Activated CD4-positive, alpha-beta T cell treated with anti-CD3 and anti-CD28 coated beads for 4 hours (primary cell): ENCODE measurements around the gene PSMF1.
A peak's percentile ranks its signal among the peaks of the same experiment; 100 is the strongest.

Source experiments
- DNase-seq, 2 donors: peaks; one replicate each; pipeline ENCODE4 v3.0.0-alpha.2; 2020

PSMF1 gene, protein sequence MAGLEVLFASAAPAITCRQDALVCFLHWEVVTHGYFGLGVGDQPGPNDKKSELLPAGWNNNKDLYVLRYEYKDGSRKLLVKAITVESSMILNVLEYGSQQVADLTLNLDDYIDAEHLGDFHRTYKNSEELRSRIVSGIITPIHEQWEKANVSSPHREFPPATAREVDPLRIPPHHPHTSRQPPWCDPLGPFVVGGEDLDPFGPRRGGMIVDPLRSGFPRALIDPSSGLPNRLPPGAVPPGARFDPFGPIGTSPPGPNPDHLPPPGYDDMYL

DNA sequence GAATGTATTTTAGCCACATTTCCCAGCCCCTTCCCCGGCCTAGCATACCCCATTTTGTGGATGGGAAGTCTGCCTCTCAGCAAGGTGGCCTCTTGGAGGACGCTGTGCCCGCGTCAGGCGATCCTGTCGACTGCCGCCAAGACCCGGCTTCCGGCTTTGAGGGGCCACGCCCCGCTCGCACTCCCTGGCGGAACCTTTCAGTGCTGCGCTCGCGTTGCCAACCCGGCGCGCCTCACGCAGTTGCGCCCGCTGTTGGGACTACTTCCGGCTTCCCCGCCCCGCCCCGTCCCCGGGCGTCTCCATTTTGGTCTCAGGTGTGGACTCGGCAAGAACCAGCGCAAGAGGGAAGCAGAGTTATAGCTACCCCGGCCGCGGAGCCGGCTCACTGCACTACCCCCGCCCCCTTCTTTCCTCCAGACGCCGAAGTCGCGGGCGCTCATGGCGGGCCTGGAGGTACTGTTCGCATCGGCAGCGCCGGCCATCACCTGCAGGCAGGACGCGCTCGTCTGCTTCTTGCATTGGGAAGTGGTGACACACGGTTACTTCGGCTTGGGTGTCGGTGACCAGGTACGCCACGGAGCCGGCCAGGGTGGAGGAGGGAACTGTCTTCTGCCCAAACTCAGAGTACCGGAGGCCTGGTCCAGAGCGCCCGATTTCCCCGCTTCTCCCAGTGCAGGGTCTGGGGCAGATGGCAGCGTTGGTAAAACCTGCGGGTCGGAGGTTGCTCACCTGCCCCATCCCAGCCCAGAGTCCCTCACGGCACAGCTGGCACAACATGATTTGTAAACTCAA lies at the start of gene PSMF1:
TSS of gene PSMF1 (plus strand) at position 267 of the 792 bp plus-strand sequence. CDS start at position 439, 172 bp downstream.
- peak; percentile 93 for DNase-seq

DNA sequence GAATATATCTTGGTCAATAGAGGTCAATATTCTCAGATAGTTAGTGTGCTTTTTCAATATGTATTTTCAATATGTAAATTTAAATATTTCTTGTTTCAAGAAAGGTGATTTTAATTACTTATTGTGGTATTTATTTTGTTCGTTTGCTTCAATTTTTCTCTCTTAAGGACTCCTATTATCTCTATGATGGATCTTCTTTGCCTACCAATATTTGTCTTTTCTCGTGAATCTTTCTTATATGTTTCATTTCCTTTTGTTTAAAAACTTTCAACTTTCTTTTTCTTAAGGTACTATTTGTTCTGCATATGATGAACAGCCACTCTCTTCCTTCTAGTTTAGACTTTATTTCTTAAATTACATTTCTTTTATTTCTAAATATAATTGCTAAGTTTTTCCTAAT lies 46.1 kb upstream of the PSMF1 start:
- DNase-seq = no peak

DNA sequence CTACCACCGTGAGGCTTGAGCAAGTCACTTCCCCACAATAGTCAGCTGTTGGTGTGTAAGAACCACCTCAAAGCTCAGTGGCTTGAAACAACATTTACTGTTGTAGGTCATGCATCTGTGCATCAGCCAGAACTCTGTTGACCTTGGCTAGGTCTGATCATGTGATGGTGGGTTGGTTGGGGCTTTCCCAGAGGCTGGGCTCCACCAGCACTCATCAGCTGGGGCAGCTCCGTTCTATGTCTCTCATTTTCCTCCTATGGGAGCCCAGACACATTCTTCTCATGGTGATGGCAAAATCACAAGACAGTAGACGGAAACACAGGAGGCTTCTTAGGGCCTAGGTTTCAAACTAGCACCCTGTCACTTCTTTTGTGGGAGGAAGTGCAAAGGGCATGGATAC lies 42.8 kb upstream of the PSMF1 start:
- no peak for DNase-seq

DNA sequence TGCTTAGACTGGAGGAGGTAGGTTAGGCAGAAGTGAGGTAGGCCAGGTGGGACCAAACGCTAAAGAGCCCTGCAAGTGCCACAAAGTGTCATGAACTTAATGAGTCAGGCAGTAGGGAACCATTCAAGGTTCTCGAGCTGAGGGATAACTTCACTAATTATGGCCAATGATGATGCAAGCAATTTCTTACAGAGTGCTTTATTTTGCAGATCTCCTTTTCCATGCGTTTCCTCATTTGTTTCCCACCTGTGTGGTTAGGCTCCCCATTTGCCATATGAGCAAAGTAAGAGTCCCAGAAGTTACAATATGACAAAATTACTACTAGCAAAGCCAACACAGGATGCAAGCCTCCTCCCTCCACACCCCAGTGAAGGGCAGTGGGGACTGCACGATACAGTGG lies 36.5 kb upstream of the PSMF1 start:
- DNase-seq = no peak

DNA sequence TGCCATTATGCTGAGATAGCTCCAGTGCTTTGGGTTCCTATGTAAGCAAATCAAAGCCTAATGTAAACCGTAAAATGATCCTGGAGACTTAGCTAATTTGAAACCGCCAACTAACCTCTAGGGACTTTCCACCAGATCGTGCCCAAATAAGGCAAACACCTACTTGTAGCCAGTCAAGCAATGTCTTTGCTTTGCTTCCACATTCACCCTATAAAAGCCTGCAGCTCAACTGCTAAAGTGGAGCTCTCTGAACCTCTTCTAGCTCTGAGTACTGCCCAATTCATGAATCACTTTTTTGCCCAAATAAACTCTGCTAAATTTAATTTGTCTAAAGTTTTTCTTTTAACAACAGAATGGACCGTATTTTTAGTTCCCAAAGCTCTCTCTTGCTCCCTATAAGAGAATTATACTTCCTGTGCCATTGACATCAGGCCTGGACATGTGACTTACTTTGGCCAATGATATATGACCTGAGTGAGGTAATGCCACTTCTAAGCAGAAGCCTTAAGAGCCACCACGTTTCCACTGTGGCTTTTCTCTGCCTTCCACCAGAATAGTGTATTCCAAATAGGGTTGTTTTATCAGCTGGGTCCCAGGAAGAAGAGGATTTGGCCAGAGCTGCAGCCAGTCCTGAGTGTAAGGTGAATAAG lies 34.8 kb upstream of the PSMF1 start:
- no peak for DNase-seq

DNA sequence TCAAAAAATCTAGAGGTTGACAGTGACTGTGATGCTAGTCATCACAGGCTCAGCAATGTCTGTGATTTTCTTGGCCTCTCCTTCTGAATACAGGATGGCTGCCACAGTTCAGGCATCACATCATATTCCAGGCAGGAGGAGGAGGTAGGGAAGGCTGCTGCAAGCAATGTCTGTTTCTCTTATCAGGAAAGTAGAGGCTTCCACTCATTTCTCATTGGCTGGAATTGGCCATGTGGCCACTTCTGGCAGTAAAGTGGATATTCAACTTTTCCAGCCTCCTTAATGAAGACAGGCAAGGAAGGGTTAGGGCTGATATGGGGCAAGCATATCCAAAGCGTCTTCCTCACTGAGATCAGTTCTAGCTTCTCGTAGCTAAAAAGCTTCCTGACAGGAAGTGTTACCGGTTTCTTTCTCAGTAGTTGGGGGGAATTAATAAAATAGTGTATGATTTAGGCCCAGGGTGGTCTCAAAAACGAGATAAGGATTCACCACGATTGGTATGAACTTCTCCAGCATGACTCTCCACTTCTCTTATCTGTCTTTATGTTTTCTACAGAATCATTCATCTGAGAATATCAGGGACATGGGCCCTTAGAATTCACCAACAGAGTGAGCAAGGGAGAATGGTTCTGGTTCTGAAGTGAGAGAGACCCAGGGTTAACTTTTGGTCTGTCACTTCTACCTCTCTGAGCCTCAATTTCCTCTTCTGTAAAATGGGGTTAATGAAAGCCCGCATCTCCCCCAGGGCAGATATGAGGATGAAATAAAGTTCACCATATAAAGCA lies 32.7 kb upstream of the PSMF1 start:
- DNase-seq = no peak

DNA sequence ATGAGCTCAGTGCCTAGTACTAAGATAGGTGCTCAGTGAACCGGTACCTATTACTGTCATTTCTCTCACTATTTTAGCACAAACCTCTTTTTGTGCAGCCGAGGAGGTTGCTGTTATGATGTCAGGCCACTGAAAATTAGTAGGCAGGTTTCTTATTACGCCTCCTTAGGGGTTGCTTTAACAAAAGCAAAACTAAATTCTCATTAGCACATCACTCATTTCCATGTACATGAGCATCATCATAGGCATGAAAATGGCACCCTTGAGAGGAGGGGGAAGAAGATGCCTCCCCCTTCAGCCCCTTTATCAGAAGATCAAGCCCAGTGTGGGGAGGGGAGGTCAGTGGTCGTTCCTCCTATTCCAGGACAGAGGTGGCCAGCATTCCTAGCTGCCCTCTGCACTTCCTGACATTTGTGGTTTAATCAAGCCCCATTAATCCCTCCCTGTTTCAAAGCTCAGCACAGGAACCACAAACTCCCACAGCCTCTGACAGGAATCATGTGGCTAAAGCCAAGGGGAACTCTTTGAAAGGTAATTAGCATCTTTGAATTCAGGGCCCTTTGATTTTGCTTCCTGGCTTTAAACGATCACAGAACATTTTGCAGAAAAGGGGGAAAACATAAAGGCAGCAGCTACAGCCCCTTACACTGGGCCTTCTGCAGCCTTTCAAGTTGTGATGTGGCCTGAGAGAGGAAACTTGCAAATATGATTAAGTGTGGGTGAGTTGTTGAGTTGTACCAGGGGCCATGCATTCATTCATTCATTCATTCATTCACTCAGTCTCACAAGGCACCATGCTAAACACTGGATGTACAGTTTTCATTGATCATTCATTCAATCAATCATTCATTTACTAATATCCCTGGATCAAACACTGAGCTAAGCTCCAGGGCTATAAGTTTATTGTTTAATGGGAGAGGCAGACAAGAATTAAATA lies 31.9 kb upstream of the PSMF1 start:
- no peak for DNase-seq

DNA sequence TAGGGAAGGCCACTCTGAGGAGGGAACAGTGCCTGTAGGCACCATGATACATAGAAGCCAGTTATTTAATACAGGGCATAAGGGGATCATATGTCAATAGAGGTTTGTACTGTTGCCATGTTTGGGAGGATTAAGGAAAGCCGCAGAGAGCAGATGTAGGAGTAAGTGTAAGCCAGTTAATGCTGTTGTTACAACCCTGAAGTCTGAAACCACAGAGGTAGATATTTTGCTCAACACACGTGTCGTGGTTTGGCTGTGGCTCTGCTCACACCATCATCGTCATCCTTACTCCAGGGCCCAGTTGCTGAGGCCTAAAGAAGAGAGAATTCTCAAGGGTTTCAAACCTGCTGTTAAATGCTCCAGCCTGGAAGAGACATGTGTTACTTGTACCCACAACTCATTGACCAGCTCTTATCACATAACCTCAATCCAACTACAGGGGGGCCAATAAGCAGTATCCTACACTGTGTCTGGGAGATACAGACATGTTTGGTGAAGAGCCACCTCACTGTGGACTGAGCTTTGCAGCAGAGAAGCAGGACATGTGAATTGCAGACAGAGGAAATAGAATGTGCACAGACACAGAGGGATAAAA lies 31.0 kb upstream of the PSMF1 start:
- no peak for DNase-seq

DNA sequence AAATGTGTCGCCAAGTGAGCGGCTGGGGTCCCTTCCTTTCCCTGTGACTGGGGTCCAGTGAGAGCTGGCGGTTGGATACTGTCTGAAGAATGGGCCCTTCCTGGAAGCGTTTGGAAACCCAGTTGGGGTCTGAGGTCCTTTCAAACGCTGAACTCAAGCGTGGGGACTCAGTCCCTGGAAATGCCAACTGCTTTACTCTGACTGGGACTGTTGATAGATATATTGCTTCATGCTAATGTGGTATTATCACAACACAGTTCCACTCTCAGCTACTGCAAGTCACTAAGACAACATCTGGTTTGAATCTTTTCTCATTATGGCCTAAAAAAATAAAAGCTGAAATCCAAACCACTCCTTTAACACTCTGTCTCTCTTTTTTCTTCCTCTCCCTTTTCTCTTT lies 23.7 kb upstream of the PSMF1 start:
- no peak for DNase-seq

DNA sequence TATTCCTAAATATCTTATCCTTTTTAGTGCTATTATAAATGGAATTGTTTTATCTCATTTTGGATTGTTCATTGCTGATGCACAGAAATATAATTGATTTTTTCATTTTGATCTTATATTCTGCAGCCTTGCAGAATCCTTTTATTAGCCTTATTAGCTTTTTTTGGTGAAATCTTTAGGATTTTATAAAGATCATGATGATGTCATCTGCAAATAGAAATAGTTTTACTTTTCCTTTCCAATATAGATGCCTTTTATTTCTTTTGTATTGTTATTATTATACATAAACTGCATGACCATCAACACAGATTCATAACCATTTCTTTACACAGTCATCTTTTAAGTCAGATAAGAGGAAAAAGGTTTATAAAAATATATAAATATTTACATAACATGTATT lies 16.9 kb upstream of the PSMF1 start:
- no peak for DNase-seq

DNA sequence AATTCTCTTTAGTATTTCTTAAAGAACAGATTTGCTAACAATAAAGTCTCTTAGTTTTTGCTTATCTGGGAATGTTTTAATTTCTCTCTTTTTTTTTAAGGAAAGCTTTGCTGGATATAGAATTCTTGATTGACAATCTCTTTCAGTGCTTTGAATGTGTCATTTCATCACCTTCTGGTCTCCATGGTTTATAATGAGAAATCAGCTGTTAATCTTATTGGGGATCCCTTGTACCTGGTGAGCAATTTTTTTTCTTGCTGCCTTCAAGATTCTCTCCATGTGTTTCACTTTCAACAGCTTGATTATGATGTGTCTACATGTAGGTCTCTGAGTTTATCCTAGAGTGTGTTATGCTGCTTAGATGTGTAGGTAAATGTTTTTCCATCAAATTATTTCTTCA lies 16.4 kb upstream of the PSMF1 start:
- DNase-seq = no peak

DNA sequence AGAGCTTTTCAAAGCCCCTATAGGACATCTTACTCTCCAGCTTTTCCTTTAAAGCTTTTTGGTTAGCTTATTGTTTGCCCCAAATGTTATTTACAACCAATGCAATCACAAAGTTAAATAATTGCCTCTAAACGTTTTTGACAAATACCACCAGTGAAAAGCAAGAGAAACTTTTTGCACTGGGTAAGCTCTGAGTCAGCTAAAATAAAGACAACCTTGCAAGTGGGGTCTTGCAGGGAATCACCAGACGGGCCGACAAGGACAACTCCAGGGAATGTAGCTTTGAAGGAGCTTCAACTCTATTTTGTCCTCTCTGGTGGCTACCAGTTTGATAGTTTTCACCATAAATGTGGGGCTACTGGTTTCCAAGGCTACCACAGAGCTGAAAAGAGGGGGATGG lies 14.7 kb upstream of the PSMF1 start:
- no peak for DNase-seq

DNA sequence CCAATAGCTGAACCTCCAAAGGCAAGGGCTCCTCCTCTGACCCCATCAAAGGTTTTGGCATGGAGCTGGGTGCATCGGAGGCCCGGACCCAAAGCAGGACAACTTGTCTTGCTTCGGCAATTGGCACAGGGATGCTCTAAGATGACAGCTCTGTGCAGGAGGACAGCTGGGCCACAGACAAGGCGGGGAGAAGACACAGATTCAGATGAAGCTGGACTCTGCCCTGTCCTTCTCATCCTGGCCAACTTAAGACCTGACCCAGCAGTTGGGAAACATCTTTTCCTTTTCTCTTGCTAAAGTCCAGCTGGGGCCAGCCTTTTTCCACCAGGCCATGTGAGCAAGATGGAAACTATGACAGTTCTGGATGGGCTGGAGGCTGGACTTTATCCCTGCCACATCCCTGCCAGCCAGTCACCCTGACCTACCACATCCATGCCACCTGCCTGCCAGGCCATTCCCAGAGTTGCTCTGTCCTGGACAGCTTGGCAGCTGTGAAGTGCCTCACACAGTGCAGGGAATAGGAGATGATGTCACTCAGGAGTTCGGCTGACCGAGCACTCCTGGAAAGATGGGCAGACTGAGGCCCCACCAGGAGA lies 12.7 kb upstream of the PSMF1 start:
- DNase-seq = no peak

DNA sequence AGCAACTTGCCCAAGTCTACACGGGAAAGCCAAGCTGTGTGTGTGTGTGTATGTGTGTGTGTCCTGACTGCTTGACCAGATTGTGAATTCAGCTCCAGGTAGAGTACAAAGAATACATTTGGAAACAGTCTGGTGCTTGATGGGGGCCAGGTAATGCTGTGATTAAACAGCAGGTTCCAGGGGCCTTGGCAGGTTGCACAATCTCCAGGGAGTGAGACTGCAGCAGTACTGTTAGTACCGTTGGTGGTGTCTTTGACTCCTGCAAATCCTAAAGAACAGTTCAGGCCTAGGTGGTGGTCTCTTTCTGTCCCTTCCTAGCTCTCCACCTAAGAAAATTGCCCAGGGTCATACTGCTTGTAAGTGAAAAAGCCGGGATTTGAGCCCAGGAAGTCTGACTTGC lies 11.2 kb upstream of the PSMF1 start:
- no peak for DNase-seq

DNA sequence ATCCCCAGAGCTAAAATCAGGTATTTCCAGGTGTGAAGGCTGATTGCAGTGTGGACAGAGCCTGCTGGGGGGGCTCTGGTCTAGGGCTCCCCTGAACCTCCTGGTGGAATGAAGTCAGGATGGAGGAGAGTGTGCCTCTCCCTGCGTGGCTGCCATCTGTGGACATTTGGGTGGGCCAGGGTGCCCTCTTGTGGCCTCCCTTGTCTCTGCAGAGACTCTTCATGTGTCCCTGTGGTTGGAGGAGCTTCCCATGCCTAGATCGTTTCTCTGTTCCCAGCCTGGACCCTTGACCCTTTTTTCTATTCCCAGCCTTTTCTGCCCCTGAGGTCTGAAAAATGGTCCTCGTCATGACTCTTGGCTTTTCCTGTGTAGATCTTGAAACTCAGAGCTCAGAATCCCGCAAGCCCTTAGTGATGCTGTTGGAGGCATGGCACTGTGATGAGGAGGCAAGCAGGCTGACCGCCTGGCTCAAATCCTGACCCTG lies 9.9 kb upstream of the PSMF1 start:
- DNase-seq = peak; percentile 34 to 50

DNA sequence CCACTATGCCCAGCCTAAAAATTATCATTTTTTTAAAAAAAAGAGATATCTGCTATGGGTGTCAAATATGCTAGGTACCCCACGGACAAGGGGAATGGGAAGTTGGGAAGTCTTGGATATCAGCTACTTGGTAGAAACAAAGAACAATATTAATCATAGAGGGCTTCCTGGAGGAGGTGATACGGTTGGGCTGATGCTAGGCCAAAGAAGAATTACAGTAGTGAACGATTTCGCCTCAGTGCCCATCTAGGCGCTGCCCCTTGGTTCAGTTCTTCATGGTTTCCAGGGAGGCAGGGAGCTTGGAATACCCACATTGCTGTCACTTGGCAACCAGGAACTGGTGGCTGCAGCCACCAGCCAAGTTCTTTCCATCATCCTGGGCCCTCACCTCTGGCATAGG lies 5.5 kb upstream of the PSMF1 start:
- no peak for DNase-seq

DNA sequence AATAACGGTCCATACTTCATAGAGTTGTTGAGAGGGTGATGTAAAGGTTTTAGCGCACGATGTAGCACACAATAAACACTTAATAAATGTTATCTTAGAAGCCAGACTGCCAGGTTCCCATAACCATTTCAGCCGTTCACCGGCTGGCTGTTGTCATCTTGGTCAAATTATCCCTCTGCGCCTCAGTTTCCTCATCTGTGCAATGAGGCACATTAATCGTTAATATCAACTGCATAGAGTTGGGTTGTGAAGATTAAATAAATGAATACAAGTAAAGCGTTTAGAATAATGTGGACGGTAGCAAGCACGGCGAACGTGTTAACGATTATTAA lies 432 bp upstream of the PSMF1 start:
- no peak for DNase-seq

DNA sequence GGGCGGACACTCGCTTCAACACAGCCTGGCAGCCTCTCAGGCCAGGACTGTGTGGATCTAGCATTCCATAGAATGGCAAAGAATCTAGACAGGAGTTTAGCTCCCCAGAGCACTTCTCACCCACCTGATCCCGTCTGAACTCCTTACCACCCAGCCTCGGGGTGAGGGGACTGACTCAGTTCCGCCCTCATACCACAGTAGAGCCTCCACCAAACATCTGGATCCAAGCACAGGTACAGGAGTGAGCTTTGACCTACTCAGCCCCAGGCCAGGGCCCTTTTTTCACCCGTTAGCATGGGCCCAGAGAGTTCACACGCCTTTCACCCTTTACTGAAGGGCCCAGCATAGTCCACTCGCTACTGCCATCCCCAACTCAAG lies 715 bp downstream of the PSMF1 start:
- no peak for DNase-seq

DNA sequence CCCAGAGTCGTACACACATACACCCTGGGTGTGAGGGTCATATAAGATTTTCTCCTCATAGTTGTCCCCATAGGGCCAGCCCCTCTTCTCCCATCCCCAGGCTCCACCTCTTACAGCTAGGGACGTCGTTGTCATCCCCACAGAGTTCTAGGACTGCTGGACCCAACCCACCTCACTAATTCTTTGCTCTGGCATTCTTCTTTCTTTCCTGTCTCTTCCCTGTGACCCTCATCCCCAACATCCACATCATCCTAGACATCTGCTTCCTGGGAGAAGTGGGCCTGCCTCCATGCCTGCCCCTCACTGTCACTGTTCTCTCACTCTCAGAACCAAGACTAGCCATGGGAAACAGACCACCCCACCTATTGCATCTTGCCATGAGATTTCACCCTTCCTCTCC lies 1.1 kb downstream of the PSMF1 start:
- DNase-seq = no peak

DNA sequence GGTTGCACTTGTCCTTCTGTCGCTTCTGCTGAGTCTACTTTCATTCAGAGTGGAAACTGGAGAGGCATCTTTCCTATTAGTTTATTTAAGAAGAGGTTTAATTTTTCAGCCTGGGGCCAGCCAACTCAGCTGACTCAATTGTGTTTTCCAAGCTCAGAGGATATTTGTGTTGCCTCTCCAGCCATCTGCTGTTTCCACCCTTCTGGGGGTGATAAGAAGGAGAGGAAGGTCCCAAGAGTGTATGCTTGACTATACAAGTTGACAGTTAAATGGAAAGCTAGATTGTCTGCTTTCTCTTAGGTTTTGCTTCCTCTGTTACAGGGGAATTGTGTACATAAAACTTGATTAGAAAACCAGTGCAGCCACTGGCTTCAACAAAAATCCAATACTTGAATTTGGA lies 3.0 kb downstream of the PSMF1 start:
- DNase-seq = no peak
